ENCODE results near the gene PDZK1.

DNA sequence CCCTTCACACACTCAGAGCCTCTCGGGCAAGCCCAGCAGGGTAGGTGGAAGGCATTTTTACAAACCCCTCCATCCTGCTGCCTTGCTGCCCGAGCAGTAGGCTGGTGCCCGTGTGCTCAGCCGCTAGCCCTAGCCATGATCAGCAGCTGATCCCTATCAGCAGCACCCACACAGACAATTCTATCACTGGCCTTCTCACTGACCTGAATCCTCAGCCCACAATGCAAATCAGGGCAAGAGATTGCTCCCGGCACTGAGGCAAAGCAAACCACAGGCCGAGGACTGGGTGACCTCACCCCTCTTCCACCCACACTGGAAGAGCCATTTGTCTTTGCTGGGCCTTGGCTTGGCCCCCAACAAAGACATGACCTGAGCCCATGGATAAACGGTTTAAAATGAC is 895 bp upstream of the PDZK1 start:
- TF ChIP-seq POLR2A (IDR thresholded peaks at IDR 0.05), result no peak
- TF ChIP-seq, protein P1, sequence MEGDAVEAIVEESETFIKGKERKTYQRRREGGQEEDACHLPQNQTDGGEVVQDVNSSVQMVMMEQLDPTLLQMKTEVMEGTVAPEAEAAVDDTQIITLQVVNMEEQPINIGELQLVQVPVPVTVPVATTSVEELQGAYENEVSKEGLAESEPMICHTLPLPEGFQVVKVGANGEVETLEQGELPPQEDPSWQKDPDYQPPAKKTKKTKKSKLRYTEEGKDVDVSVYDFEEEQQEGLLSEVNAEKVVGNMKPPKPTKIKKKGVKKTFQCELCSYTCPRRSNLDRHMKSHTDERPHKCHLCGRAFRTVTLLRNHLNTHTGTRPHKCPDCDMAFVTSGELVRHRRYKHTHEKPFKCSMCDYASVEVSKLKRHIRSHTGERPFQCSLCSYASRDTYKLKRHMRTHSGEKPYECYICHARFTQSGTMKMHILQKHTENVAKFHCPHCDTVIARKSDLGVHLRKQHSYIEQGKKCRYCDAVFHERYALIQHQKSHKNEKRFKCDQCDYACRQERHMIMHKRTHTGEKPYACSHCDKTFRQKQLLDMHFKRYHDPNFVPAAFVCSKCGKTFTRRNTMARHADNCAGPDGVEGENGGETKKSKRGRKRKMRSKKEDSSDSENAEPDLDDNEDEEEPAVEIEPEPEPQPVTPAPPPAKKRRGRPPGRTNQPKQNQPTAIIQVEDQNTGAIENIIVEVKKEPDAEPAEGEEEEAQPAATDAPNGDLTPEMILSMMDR (IDR thresholded peaks at IDR 0.05), result no peak
